AG09319 (cell line): Measurements from ENCODE around the gene ACO2.
"Not testable (repeated sequence)": the region's sequence is repeated elsewhere in the genome, so short reads cannot be mapped to it uniquely, and the experiment has no call there.

Experiments
- DNase-seq: peaks from one replicate; pipeline ENCODE4 v3.0.0-alpha.2; 2010; ENCODE audit warnings: low read depth; ENCODE audit errors: extremely low read depth
- TF ChIP-seq, protein P1 (sequence below): IDR thresholded peaks from 2 replicates; pipeline ENCODE4 v1.5.1; 2011; ENCODE audit warnings: low read depth, mild to moderate bottlenecking, inconsistent platforms, low read length, moderate library complexity

ACO2 gene

DNA sequence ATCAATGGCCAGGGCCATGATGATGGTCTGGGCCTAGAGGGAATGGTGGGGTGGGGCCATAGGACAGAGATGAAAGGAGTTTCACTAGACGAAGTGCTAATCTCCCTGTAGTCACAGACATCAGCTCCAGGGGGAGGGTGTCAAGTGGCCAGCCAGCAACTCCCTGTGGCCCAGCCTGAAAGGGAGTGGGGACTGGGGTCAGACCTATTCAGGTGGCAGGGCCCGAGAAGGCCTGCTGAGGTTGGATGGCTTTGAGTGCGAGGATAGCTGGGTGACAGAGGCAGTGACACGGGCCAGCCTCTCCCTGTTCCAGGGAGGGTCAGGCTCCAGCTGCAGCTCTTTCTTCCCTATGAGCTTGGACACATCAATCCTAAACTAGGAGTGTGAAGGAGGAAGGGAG is 33.4 kb upstream of the ACO2 start:
- no peak for DNase-seq
- TF ChIP-seq, protein P1, sequence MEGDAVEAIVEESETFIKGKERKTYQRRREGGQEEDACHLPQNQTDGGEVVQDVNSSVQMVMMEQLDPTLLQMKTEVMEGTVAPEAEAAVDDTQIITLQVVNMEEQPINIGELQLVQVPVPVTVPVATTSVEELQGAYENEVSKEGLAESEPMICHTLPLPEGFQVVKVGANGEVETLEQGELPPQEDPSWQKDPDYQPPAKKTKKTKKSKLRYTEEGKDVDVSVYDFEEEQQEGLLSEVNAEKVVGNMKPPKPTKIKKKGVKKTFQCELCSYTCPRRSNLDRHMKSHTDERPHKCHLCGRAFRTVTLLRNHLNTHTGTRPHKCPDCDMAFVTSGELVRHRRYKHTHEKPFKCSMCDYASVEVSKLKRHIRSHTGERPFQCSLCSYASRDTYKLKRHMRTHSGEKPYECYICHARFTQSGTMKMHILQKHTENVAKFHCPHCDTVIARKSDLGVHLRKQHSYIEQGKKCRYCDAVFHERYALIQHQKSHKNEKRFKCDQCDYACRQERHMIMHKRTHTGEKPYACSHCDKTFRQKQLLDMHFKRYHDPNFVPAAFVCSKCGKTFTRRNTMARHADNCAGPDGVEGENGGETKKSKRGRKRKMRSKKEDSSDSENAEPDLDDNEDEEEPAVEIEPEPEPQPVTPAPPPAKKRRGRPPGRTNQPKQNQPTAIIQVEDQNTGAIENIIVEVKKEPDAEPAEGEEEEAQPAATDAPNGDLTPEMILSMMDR = no peak

DNA sequence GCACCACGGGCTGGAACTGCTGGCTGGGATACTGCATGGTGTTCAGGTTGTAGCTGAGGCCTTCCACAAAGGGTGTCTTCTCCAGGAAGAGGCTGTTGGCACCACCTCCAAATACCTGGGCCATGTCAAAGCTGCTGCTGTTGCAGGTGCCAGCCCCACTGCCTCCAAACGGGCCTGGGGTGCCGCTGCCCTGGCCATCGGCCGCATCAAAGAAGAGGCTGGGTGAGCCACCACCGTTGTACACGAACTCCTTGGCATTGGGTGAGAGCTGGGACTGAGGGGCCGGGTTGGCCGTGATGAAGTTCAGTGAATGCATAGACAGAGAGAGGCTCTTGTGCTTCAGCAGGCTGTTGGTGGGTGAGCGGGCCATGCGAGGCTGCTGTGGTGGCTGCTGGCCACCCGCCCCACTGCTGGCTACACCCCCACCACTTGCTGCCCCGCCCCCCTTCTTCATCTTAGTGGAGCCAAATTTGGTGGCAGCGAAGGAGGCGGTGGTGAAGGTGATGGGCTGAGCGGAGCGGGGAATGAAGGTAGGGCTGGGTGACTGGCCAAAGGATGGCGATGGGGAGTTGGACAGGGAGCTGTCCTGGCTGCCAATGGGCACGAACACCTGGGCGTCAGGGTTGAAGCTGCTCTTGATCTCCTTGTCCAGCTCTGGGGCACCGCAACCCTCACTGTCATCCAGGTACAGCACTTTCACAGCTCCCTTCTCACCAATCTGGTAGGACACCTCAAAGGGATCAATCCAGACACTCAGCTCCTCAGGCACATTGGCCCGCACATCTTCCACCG is 32.4 kb upstream of the ACO2 start:
- TF ChIP-seq, protein P1 = no peak
- DNase-seq = no peak

DNA sequence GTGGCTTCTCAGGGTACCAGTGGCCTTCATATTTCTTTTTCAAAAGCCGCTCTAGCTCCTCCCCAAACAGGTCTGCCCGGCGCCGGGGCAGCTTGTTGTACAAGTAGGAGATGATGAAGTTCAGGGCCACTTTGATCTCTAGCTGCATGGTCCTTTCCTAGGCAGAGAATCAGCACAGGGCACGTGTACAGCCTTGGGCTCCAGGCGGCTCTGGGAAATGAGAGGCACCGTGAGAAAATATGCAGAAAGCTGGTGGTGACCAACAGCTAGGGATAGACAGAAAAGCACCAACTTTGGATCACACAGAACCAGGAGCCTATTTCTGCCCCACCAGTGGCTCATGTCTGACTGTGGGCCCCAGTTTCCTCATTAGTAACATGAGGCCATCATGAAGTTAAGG is 31.7 kb upstream of the ACO2 start:
- DNase-seq = no peak
- TF ChIP-seq, protein P1 = no peak

DNA sequence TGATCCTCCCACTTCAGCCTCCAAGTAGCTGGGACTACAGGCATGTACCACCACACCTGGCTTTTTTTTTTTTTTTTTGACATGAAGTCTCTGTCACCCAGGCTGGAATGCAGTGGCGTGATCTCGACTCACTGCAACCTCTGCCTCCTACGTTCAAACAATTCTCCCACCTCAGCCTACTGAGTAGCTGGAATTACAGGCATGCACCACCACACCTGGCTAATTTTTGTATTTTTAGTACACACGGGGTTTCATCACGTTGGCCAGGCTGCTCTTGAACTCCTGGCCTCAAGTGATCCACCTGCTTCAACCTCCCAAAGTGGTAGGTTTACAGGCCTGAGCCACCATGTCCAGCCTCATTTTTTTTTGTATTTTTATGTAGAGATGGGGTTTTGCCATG is 28.4 kb upstream of the ACO2 start:
- not testable (repeated sequence) for DNase-seq

DNA sequence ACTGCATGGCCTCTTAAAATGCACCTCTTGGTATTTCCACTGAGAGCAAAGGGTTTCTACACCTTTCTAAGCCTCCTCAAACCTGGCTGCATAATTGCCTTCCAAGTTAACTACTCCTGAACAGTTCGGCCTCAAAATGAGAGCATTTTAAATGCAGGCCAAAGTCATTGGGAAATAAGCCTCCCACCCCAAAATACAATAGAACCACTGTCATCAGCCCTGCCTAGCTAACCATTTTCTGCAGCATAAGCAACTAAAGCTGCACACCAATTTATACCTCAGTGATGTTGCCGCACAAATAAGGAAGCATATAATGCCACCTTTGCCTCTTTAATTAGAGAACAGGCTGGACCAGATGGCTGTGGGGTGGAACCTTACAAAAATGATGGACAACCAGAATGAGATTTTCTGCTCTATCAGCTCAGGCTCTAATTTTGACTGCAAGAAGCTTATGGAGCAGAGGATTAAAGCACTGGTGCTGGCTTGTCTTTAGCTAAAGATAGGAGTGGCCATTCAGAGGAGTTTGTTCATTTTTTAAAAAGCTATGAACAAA is 26.6 kb upstream of the ACO2 start:
- TF ChIP-seq, protein P1 = no peak
- no peak for DNase-seq

DNA sequence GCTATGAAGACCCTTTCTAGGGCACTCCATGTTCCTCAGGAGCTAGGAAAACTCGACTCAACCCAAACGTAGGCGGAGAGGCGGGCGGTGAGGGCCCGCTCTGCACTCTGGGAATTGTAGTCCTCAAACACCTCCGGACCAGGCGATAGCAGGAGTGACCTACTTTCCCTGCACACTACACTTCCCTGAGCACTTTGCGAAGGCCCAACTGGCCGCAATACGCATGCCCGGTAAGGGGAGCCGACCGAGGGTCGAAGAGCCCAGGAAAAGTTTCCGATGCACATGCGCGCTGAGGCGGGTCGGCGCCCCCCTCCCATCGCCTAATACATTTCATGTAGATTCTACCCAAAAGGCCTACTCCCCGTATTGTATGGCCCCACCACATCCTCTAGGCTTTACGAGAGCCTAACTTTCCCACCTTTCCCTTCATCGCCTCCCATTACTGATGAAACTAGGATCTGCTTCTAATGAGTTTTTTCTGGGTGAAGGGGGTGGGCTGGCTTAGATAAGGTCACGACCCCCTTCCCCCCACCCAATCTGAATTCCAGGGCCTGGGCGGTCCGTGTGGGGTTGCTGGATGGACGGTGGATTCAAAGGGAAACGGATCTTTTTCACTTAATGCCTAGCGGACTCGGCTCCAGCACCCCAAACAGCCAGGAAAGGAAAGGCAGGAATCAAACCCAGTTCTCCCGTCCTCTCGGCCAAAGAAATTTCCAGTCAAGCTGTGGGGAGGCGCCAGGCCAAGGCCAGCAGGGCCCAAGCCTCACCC is 24.4 kb upstream of the ACO2 start:
- TF ChIP-seq, protein P1 = no peak
- peak; percentile 88 for DNase-seq

DNA sequence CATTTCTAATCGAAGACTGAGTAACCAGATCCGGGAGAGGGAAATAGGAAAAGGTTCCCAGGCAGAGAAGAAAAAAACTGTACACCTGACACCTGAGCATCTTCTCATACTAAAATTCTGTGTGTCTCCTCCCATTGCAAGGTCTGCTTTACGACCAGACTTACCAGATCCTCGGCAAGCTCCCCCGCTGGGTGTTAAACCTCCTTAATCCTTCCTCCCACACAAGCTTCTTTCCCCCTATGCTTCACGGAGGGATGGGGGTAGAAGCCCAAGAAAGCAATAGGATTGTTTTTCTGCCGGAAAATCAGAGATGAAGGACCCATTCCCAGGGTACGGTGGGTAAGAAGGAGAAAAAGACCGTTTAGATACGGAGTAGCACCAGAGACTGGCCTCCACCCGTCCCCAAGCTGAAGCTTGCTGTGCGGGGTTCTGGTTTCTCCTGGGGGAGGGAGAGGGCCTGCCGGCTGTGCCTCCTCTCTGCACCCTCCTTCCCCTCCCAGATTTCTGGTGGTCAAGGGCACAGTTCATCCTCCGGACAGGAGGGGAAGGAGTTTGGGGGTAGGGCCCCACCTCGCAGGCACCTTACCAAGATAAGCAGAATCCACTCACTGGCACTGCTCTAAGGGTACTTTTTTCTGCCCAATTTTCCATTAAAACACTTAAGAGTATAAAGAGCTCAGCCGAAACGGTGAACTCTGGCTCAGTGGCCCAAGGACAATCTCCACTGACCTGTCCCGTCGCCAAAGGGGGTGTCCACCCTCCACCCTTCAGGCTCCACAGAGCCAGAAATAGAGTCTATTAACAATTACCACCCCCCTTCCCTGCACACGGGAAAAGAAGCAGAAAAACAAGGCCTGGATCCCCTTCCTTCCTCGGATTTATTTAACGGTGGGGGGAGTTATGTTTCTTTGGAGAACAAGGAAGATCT is 23.5 kb upstream of the ACO2 start:
- no peak for DNase-seq
- TF ChIP-seq, protein P1 = no peak
